Osteocyte (in vitro differentiated cells): Measurements from ENCODE around the gene CHIC2. TPM values are rescaled to one million over a fixed set of nuclear protein-coding genes. Genes with fewer than 3 reads are reported as not detected.
A peak's percentile ranks its signal among the peaks of the same experiment; 100 is the strongest.

ENCODE experiments used
- DNase-seq: peaks from one replicate; pipeline ENCODE4 v3.0.0; 2021; ENCODE audit warnings: mixed read lengths; ENCODE audit not compliant: unreplicated experiment; ENCODE audit errors: extremely low spot score
- H3K27ac Mint-ChIP-seq: one replicate; pipeline ENCODE4 v1.8.0; 2021; ENCODE audit warnings: mild to moderate bottlenecking, mixed read lengths; ENCODE audit not compliant: unreplicated experiment
- H3K27me3 Mint-ChIP-seq: one replicate; pipeline ENCODE4 v1.8.0; 2021; ENCODE audit warnings: mixed read lengths; ENCODE audit not compliant: unreplicated experiment
- H3K36me3 Mint-ChIP-seq: one replicate; pipeline ENCODE4 v1.8.0; 2021; ENCODE audit warnings: mixed read lengths; ENCODE audit not compliant: unreplicated experiment
- H3K4me1 Mint-ChIP-seq: one replicate; pipeline ENCODE4 v1.8.0; 2021; ENCODE audit warnings: mixed read lengths; ENCODE audit not compliant: unreplicated experiment
- H3K4me3 Mint-ChIP-seq: one replicate; pipeline ENCODE4 v1.8.0; 2021; ENCODE audit warnings: mild to moderate bottlenecking, moderate library complexity, mixed read lengths; ENCODE audit not compliant: unreplicated experiment
- H3K9me3 Mint-ChIP-seq: one replicate; pipeline ENCODE4 v1.8.0; 2021; ENCODE audit warnings: mixed read lengths; ENCODE audit not compliant: unreplicated experiment
- CTCF ChIP-seq: fragments of 200-600 bp; sonication (generic); IDR thresholded peaks from 2 replicates; pipeline ENCODE4 v1.5.0; 2021; ENCODE audit warnings: antibody characterized with exemption, mild to moderate bottlenecking, moderate library complexity
- total RNA-seq: library from RNA; stranded (reverse); gene quantifications from 2 replicates; pipeline ENCODE4 v1.2.1, GENCODE V29; 2021

The CHIC2 gene
- total RNA-seq, 1 donor from 2014 or later = 64.1 TPM

GRCh38 chr4:54099748-54100574 is 35.6 kb upstream of the CHIC2 start, which contains the start of gene GSX2:
Gene GSX2, plus strand, starts transcription at chr4:54100163. Its CDS starts 182 bp downstream, at chr4:54100345.
- Mint-ChIP-seq H3K27ac (no peak within 1 kb of the TSS), H3K27me3 (peaks cover 40% of the 10 kb centered on the region)
- DNase-seq = no peak

GRCh38 chr4:54099287-54099747 is 34.9 kb upstream of the CHIC2 start:
- H3K9me3 Mint-ChIP-seq = no peaks in the 10 kb centered on the region
- H3K36me3 Mint-ChIP-seq = no peaks in the 10 kb centered on the region
- H3K27me3 Mint-ChIP-seq = peaks cover 40% of the 10 kb centered on the region
- no peak for TF ChIP-seq CTCF
- no peak for DNase-seq
- no peak overlapping the region for H3K27ac Mint-ChIP-seq
- peak overlapping the region; percentile 71 for H3K4me3 Mint-ChIP-seq
- peaks cover 15% of the 10 kb centered on the region for H3K4me1 Mint-ChIP-seq

More at GRCh38 chr4:54099748-54100574, 35.6 kb upstream of the CHIC2 start, which contains the start of gene GSX2:
- no peaks in the 10 kb centered on the region for H3K36me3 Mint-ChIP-seq
- peak within 1 kb of the TSS; percentile 71 for H3K4me3 Mint-ChIP-seq
- TF ChIP-seq CTCF = no peak
- no peaks in the 10 kb centered on the region for H3K9me3 Mint-ChIP-seq
- peaks cover 15% of the 10 kb centered on the region for H3K4me1 Mint-ChIP-seq

GRCh38 chr4:54098375-54098774 is 34.0 kb upstream of the CHIC2 start:
- H3K4me1 Mint-ChIP-seq = peaks cover 15% of the 10 kb centered on the region
- no peaks in the 10 kb centered on the region for H3K36me3 Mint-ChIP-seq
- no peak overlapping the region for H3K27ac Mint-ChIP-seq
- no peak for TF ChIP-seq CTCF
- H3K4me3 Mint-ChIP-seq = no peak overlapping the region
- peaks cover 40% of the 10 kb centered on the region for H3K27me3 Mint-ChIP-seq
- no peaks in the 10 kb centered on the region for H3K9me3 Mint-ChIP-seq
- no peak for DNase-seq

GRCh38 chr4:54097152-54097551 is 32.7 kb upstream of the CHIC2 start:
- H3K4me3 Mint-ChIP-seq = no peak overlapping the region
- TF ChIP-seq CTCF = no peak
- H3K9me3 Mint-ChIP-seq = no peaks in the 10 kb centered on the region
- H3K27me3 Mint-ChIP-seq = peaks cover 30% of the 10 kb centered on the region
- DNase-seq = no peak
- H3K27ac Mint-ChIP-seq = no peak overlapping the region
- H3K36me3 Mint-ChIP-seq = no peaks in the 10 kb centered on the region
- peaks cover 15% of the 10 kb centered on the region for H3K4me1 Mint-ChIP-seq

GRCh38 chr4:54096295-54096962 is 32.0 kb upstream of the CHIC2 start:
- Mint-ChIP-seq H3K4me1 (peaks cover 17% of the 10 kb centered on the region), H3K27me3 (peaks cover 23% of the 10 kb centered on the region), H3K36me3 (no peaks in the 10 kb centered on the region), H3K27ac (no peak overlapping the region), H3K4me3 (no peak overlapping the region), H3K9me3 (no peaks in the 10 kb centered on the region)
- no peak for DNase-seq
- no peak for TF ChIP-seq CTCF
